NCI-H1092 treated with DMSO at 0.1 percent for 48 hours (cell line): ENCODE data around the gene XRCC2.
A peak's percentile ranks its signal among the peaks of the same experiment; 100 is the strongest.

Experiments used
- DNase-seq: peaks from one replicate; lab custom pipeline; 2025; lab: John Stamatoyannopoulos, UW

XRCC2 gene

GRCh38 chr7:152615031-152615741, 60.8 kb downstream of the XRCC2 start:
- peak; percentile 97 for DNase-seq

GRCh38 chr7:152608656-152609055, 67.3 kb downstream of the XRCC2 start:
- DNase-seq: no peak

DNA sequence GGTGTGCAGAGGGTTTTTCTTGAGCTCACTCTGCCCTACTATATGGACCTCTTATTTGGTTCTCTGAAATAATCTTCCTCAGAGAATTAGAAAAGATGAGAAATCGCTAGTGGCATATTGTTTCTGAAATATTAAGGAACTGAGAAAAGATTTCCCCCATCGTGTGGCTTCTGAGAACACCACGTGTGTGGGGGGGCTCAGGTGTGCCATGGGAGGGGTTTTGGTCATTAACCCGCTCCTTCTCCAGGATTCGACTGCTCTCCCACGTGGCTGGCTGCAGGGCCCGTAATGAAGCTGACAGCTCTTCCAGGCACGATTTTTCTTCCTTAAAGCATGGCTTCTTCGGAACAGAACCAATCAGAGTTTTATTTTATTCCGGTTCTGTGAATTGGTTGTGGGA, 67.7 kb downstream of the XRCC2 start:
- no peak for DNase-seq

- no peak for DNase-seq
Measured at GRCh38 chr7:152607007-152607406, 68.9 kb downstream of the XRCC2 start.

DNA sequence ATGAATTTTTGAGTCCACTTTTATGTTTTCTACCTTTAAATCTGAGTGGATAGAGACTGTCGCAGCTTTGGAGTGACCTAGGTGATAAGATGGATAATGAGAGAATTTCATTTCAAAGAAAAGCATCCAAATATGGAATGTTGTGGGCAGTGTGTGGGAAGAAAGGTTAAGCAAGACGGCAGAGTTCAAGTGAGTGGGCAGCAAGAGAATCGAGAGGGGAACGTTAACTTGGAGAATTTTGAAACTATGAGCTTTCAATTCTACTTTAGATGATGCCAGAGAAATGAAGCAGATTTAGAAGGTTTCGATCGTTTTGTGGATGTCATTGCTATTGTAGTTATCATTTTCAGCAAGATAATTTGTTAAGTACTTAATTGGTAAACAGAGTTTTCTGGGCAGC, 73.0 kb downstream of the XRCC2 start:
- DNase-seq: no peak

GRCh38 chr7:152601305-152601798, 74.6 kb downstream of the XRCC2 start:
- DNase-seq: no peak

GRCh38 chr7:152600266-152600665, 75.7 kb downstream of the XRCC2 start:
- no peak for DNase-seq

DNA sequence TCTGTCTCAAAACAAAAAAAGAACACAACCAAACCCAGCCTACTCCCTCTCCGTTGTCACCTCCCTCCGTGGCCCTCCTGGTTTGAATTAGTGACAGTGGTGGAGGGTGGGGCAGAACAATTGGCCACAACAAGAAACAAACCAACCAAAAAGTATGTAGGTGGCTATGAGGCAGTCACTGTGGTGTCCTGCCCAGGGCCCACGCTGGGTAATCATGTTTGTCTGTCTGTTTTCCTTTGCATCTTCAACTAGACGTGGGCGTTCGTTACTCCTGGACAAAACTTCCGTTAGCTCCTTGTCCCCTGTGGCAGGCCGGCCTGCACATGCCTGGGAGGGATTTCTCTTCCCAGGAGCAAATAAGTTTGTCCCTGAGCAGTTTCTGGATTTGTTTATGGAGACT, 78.4 kb downstream of the XRCC2 start:
- no peak for DNase-seq

- DNase-seq: no peak
Measured at GRCh38 chr7:152596824-152597223, 79.1 kb downstream of the XRCC2 start.
